Right ventricle myocardium superior (tissue), 1 donor: Measurements from ENCODE around the gene CLIC1. TPM values are rescaled to one million over a fixed set of nuclear protein-coding genes. Genes with fewer than 3 reads are reported as not detected.

Experiments used
- ATAC-seq: fragments of 200-7000 bp; cut with Tn5 transposase; one replicate; pipeline ENCODE4 v1.9.1; 2020; ENCODE audit warnings: mild to moderate bottlenecking; ENCODE audit not compliant: poor library complexity
- DNase-seq: peaks from one replicate; pipeline ENCODE4 v3.0.0-alpha.2; 2020
- intact Hi-C: fragments of 100-400 bp; cut with DNase I; formaldehyde crosslinking; loops from one replicate; pipeline ENCODE4 v1.11.2; 2022
- microRNA-seq: library from miRNA; unstranded; fragments of <30 nt; microRNA quantifications from one replicate; pipeline ENCODE4 v1.2.0, GENCODE V29; 2020
- total RNA-seq: library from RNA; stranded (reverse); fragmentation: NEBNext Ultra II Directional; extraction: Animal tissue kit (Norgen Biotek cat#: 25700); gene quantifications from one replicate; pipeline ENCODE4 v1.2.1, GENCODE V29; 2021
- donor health status: DM: no; HTN: yes; CAD: no; lungs with severe emphysema.

CLIC1 gene
- total RNA-seq, 1 donor from 2014 or later, result 86.8 TPM

DNA sequence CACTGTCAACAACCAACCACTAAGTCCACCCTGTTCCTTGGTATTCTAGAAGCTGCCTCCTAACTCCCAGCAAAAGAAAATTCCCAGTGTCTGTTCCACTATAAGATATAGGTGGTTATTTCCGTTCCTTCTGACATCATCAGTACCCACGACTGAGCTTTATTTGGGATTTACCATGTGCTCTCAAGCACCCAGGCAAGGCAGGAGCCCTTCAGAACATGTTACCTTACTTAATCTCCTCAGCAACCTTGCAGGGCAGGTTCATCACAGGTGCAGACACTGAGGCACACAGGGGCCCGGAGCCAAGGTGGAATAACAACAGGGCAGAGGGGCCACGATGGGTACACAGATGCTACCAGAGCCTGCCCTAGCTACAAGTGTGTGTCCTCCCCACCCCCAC, 44.0 kb downstream of the CLIC1 start:
- DNase-seq (no peak), ATAC-seq (no peak)
- intact Hi-C loops, result no loop called here

- intact Hi-C loops, result no loop called here
- DNase-seq, result no peak
- ATAC-seq, result no peak
Measured at GRCh38 chr6:31691564-31692108, 44.7 kb downstream of the CLIC1 start.

DNA sequence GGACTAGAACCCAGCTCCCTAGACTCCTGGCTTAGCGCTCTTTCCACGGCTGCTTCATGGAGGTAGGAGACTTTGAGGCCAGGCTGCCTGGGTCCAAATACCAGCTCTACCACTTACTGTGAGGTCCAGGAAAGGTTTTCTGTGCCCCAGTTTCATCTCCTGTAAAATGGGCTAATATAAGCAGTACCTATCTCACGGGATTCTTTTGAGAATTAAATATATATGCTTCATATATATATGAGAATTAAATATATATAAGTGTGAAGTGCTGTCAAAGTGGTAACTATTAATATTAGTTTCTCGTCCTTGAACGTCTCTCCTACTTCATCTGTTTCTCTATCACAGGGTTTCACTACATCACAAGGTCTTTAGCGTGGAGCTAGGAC, 45.3 kb downstream of the CLIC1 start:
- no peak for ATAC-seq
- no peak for DNase-seq
- intact Hi-C loops, result no loop called here

- intact Hi-C loops, result no loop called here
- ATAC-seq, result no peak
- DNase-seq, result no peak
Measured at GRCh38 chr6:31690231-31691077, 45.9 kb downstream of the CLIC1 start.

- DNase-seq (no peak), ATAC-seq (no peak)
- intact Hi-C loops, result loop anchor here (10.0 kb wide), 1 partner anchor 85 kb away; the partner anchor contains the start of gene VWA7
Measured at GRCh38 chr6:31689249-31690110, 46.9 kb downstream of the CLIC1 start.

- ATAC-seq (no peak), DNase-seq (no peak)
- intact Hi-C loops, result loop anchor here (10.0 kb wide), 1 partner anchor 87 kb away; the partner anchor contains the start of gene VWA7
Measured at GRCh38 chr6:31687860-31688693, 48.3 kb downstream of the CLIC1 start.

GRCh38 chr6:31687321-31687720, 49.0 kb downstream of the CLIC1 start:
- intact Hi-C loops, result loop anchor here (10.0 kb wide), 1 partner anchor 87 kb away; the partner anchor contains the start of gene VWA7
- DNase-seq, result no peak
- ATAC-seq, result no peak

DNA sequence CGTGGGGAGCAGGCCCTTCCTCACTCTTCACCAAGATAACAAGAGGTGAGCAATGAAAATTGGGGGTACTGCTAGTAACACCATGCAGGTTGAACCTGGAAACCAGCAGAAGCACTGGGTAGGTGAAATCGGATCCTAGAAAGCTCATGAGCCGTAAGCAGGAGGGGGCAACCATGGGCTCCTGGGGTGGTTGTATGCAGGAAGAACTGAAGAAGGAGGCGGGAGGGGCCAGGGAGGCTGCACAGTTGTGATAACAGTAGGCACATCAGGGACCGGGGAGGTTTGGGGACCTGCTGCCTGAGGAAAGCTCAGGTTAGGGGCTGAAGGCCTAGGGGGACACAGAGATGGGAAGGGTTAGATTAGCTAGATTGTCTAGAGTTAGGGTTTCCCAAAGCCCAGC, 49.8 kb downstream of the CLIC1 start:
- intact Hi-C loops, result loop anchor here (10.0 kb wide), 1 partner anchor 88 kb away; the partner anchor contains the start of gene VWA7
- DNase-seq, result no peak
- no peak for ATAC-seq

DNA sequence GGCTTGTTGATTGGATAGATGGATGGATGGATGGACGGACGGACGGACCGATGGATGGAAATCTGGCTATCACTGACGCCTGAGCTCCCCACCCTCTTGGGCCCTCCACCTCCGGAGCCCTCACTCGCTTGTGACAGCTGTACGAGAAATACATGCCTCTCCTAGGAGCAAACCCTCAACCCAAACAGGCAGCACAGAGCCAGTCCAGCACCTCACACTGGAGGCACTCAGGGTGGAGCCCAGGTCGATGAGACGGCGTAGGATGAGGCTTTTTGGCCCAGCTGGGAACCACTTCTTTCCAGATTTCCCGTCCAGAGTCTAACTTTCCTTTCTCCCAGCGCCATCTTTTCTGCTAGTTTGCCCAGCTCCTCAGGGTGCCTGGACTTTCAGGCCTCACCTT, 52.7 kb downstream of the CLIC1 start:
- DNase-seq, result no peak
- intact Hi-C loops, result loop anchor here (5.0 to 10.0 kb wide), 2 partner anchors 91 to 269 kb away; partner anchors contain the start of gene VWA7
- ATAC-seq, result no peak

- intact Hi-C loops, result loop anchor here (2.0 to 10.0 kb wide), 3 partner anchors 94 to 271 kb away; partner anchors contain the start of gene VWA7
- DNase-seq, result peak; percentile 67
- peak; percentile 76 for ATAC-seq
Measured at GRCh38 chr6:31681135-31681671, 55.1 kb downstream of the CLIC1 start.

Small RNA genes lying within 50 kb of the gene (microRNA-seq; reads per million reads assigned to microRNA genes)
- gene MIR4646, result 0.97 reads per million

Other genes with a start within 250 kb of the CLIC1 start
- 1.3 TPM for gene MICB, start 238.4 kb downstream of the CLIC1 start, total RNA-seq
- gene MCCD1, start 207.6 kb downstream of the CLIC1 start, total RNA-seq, result not detected
- 145 TPM for gene DDX39B, start 194.5 kb downstream of the CLIC1 start, total RNA-seq
- gene ATP6V1G2, start 189.9 kb downstream of the CLIC1 start, total RNA-seq, result 2.3 TPM
- 9.2 TPM for gene NFKBIL1, start 188.9 kb downstream of the CLIC1 start, total RNA-seq
- not detected for gene LTA, start 164.2 kb downstream of the CLIC1 start, total RNA-seq
- 0.59 TPM for gene TNF, start 161.0 kb downstream of the CLIC1 start, total RNA-seq
- gene LTB, start 154.1 kb downstream of the CLIC1 start, total RNA-seq, result not detected
- 5.5 TPM for gene LST1, start 150.3 kb downstream of the CLIC1 start, total RNA-seq
- gene NCR3, start 143.5 kb downstream of the CLIC1 start, total RNA-seq, result not detected
- gene AIF1, start 121.3 kb downstream of the CLIC1 start, total RNA-seq, result 17.7 TPM
- 69.1 TPM for gene PRRC2A, start 115.8 kb downstream of the CLIC1 start, total RNA-seq
- 253 TPM for gene BAG6, start 83.9 kb downstream of the CLIC1 start, total RNA-seq
- gene APOM, start 80.6 kb downstream of the CLIC1 start, total RNA-seq, result 1.9 TPM
- gene C6orf47, start 75.8 kb downstream of the CLIC1 start, total RNA-seq, result 16.5 TPM
- 19.2 TPM for gene GPANK1, start 71.5 kb downstream of the CLIC1 start, total RNA-seq
- 95.1 TPM for gene CSNK2B, start 70.5 kb downstream of the CLIC1 start, total RNA-seq
- gene LY6G5B, start 66.6 kb downstream of the CLIC1 start, total RNA-seq, result 2.8 TPM
- gene LY6G5C, start 55.5 kb downstream of the CLIC1 start, total RNA-seq, result 1.3 TPM
- 27.9 TPM for gene ABHD16A, start 33.2 kb downstream of the CLIC1 start, total RNA-seq
- not detected for gene LY6G6F, start 29.7 kb downstream of the CLIC1 start, total RNA-seq
- gene LY6G6D, start 21.2 kb downstream of the CLIC1 start, total RNA-seq, result not detected
- gene LY6G6C, start 14.8 kb downstream of the CLIC1 start, total RNA-seq, result not detected
- gene MPIG6B, start 13.2 kb downstream of the CLIC1 start, total RNA-seq, result 0.13 TPM
- gene DDAH2, start 7.2 kb downstream of the CLIC1 start, total RNA-seq, result 32.9 TPM
- gene MSH5, start 3.5 kb upstream of the CLIC1 start, total RNA-seq, result 1.8 TPM
- 0.86 TPM for gene SAPCD1, start 26.1 kb upstream of the CLIC1 start, total RNA-seq
- 9.5 TPM for gene VWA7, start 40.8 kb upstream of the CLIC1 start, total RNA-seq
- gene VARS1, start 59.2 kb upstream of the CLIC1 start, total RNA-seq, result 22.1 TPM
- 23.0 TPM for gene LSM2, start 70.4 kb upstream of the CLIC1 start, total RNA-seq
- 2.0 TPM for gene HSPA1L, start 78.8 kb upstream of the CLIC1 start, total RNA-seq
- gene HSPA1A, start 79.0 kb upstream of the CLIC1 start, total RNA-seq, result 324 TPM
- gene HSPA1B, start 91.2 kb upstream of the CLIC1 start, total RNA-seq, result 236 TPM
- gene NEU1, start 126.3 kb upstream of the CLIC1 start, total RNA-seq, result 24.1 TPM
- gene SLC44A4, start 142.5 kb upstream of the CLIC1 start, total RNA-seq, result not detected
- gene EHMT2, start 161.2 kb upstream of the CLIC1 start, total RNA-seq, result 15.5 TPM
- 3.1 TPM for gene ZBTB12, start 165.6 kb upstream of the CLIC1 start, total RNA-seq
- 7.6 TPM for gene C2, start 191.2 kb upstream of the CLIC1 start, total RNA-seq
- 5.5 TPM for gene CFB, start 209.6 kb upstream of the CLIC1 start, total RNA-seq
- 39.6 TPM for gene NELFE, start 222.4 kb upstream of the CLIC1 start, total RNA-seq
- 33.6 TPM for gene SKIC2, start 222.6 kb upstream of the CLIC1 start, total RNA-seq
- 7.5 TPM for gene DXO, start 235.6 kb upstream of the CLIC1 start, total RNA-seq
- gene C4A, start 245.5 kb upstream of the CLIC1 start, total RNA-seq, result 61.5 TPM